K562 (cell line): ENCODE data around the gene PGAP3. TPM values are rescaled to one million over a fixed set of nuclear protein-coding genes. Genes with fewer than 3 reads are reported as not detected.

Experiments used
- CEBPZ ChIP-seq: fragments of 150-350 bp; IDR thresholded peaks from 2 replicates; pipeline ENCODE4 v1.6.1; 2014; ENCODE audit warnings: low read depth, mild to moderate bottlenecking, low read length, borderline replicate concordance
- CREB3L1 ChIP-seq: fragments of 450-650 bp; IDR thresholded peaks from 2 replicates; pipeline ENCODE4 v1.6.1; 2014; ENCODE audit warnings: low read depth, mild to moderate bottlenecking, moderate library complexity, borderline replicate concordance
- IRF9 ChIP-seq: fragments of 450-650 bp; IDR thresholded peaks from 2 replicates; pipeline ENCODE4 v1.6.1; 2016; ENCODE audit warnings: missing biosample characterization, missing genetic modification characterization
- MAX ChIP-seq: sonication (generic); formaldehyde crosslinking; IDR thresholded peaks from 2 replicates; pipeline ENCODE4 v1.9.0; 2022; ENCODE audit warnings: mild to moderate bottlenecking, missing genetic modification reagents
- NFXL1 ChIP-seq: fragments of 450-650 bp; formaldehyde crosslinking; IDR thresholded peaks from 2 replicates; pipeline ENCODE4 v1.4.0; 2021; ENCODE audit warnings: mild to moderate bottlenecking
- SLC30A9 ChIP-seq: fragments of 250-450 bp; sonication (Bioruptor Pico); IDR thresholded peaks from 2 replicates; pipeline ENCODE4 v1.8.0; 2022; ENCODE audit warnings: mild to moderate bottlenecking, moderate library complexity
- THRAP3 ChIP-seq: fragments of 450-650 bp; IDR thresholded peaks from 2 replicates; pipeline ENCODE4 v1.6.1; 2016; ENCODE audit warnings: mild to moderate bottlenecking, inconsistent platforms, borderline replicate concordance
- ZFP1 ChIP-seq: fragments of 450-650 bp; formaldehyde crosslinking; IDR thresholded peaks from 2 replicates; pipeline ENCODE4 v1.4.0; 2020; ENCODE audit warnings: mild to moderate bottlenecking, mixed read lengths
- ZFX ChIP-seq: sonication (generic); formaldehyde crosslinking; IDR thresholded peaks from 2 replicates; pipeline ENCODE4 v1.8.0; 2022; ENCODE audit warnings: mild to moderate bottlenecking, missing genetic modification reagents, moderate library complexity
- ZNF232 ChIP-seq: sonication (generic); formaldehyde crosslinking; IDR thresholded peaks from 2 replicates; pipeline ENCODE4 v1.8.0; 2022; ENCODE audit warnings: mild to moderate bottlenecking, missing genetic modification reagents
- ZNF551 ChIP-seq: fragments of 250-450 bp; sonication (Bioruptor Pico); IDR thresholded peaks from 2 replicates; pipeline ENCODE4 v1.5.0; 2021; ENCODE audit warnings: mild to moderate bottlenecking, moderate library complexity
- polyA plus RNA-seq, 8 experiments: library from polyadenylated mRNA; depleted of rRNA in 4 of 8; stranded (reverse) in 5 of 8; unstranded in 3 of 8; fragments of >200 nt; fragmentation: Nextera tagmentation in 2 of 8; fragmentation: Illumina TruSeq in 1 of 8; extraction: Ambion mirVana in 2 of 8; extraction: Trizol in 1 of 8; gene quantifications; 2 replicates each; pipeline versions ENCODE4 v1.2.1 to v1.2.3, GENCODE V29; 2011 to 2014; ENCODE audit warnings: inconsistent platforms in 1 of 8, missing spikeins in 1 of 8
- total RNA-seq, 7 experiments: library from RNA; depleted of rRNA in 6 of 7; stranded (reverse); fragments of >200 nt in 6 of 7; fragmentation: Illumina TruSeq in 2 of 7; extraction: Trizol in 2 of 7; gene quantifications; 2 replicates each; pipeline versions ENCODE4 v1.2.1 to v1.2.3, GENCODE V29; 2011 to 2021; ENCODE audit warnings: low replicate concordance in 1 of 7
- TF ChIP-seq, protein P1 (sequence below): conservative IDR thresholded peaks from 2 replicates; pipeline ENCODE4 v1.6.1; 2011; ENCODE audit warnings: low read depth, mild to moderate bottlenecking, low read length; ENCODE audit not compliant: control insufficient read depth
- TF ChIP-seq, protein P2 (sequence below): sonication (generic); formaldehyde crosslinking; IDR thresholded peaks from 2 replicates; pipeline ENCODE4 v1.8.0; 2022; ENCODE audit warnings: missing genetic modification reagents, mild to moderate bottlenecking, moderate library complexity, borderline replicate concordance
- TF ChIP-seq, protein P3 (sequence below): fragments of 250-450 bp; sonication (Bioruptor Pico); IDR thresholded peaks from 2 replicates; pipeline ENCODE4 v1.5.0; 2021; ENCODE audit warnings: mild to moderate bottlenecking, moderate library complexity

PGAP3 gene
- total and polyA plus RNA-seq, 9 of the 15 experiments (the other 6 are each of a cell fraction or from before 2014, with no cell fraction given) = 0.38 to 9.4 (median 4.5) TPM

GRCh38 chr17:39636927-39637736, 50.7 kb downstream of the PGAP3 start, which contains the start of gene STARD3 (continued):
- no peak for TF ChIP-seq IRF9
- TF ChIP-seq THRAP3 = no peak
- TF ChIP-seq, protein P1, sequence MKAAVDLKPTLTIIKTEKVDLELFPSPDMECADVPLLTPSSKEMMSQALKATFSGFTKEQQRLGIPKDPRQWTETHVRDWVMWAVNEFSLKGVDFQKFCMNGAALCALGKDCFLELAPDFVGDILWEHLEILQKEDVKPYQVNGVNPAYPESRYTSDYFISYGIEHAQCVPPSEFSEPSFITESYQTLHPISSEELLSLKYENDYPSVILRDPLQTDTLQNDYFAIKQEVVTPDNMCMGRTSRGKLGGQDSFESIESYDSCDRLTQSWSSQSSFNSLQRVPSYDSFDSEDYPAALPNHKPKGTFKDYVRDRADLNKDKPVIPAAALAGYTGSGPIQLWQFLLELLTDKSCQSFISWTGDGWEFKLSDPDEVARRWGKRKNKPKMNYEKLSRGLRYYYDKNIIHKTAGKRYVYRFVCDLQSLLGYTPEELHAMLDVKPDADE = peak; percentile 57; the same call in 1 of the 2 replicates
- no peak for TF ChIP-seq ZFP1
- TF ChIP-seq MAX (CRISPR knock-in tag) = peak; percentile 75
- no peak for TF ChIP-seq NFXL1
- TF ChIP-seq SLC30A9 (CRISPR knock-in tag) = no peak
- TF ChIP-seq CREB3L1 = no peak; the same call in 1 of the 2 replicates
- TF ChIP-seq, protein P2, sequence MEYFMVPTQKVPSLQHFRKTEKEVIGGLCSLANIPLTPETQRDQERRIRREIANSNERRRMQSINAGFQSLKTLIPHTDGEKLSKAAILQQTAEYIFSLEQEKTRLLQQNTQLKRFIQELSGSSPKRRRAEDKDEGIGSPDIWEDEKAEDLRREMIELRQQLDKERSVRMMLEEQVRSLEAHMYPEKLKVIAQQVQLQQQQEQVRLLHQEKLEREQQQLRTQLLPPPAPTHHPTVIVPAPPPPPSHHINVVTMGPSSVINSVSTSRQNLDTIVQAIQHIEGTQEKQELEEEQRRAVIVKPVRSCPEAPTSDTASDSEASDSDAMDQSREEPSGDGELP (CRISPR knock-in tag) = peak; percentile 59; the same call in 1 of the 2 replicates
- TF ChIP-seq ZNF551 (CRISPR knock-in tag) = no peak
- TF ChIP-seq ZFX (CRISPR knock-in tag) = peak; percentile 88
- TF ChIP-seq CEBPZ = no peak
- TF ChIP-seq, protein P3, sequence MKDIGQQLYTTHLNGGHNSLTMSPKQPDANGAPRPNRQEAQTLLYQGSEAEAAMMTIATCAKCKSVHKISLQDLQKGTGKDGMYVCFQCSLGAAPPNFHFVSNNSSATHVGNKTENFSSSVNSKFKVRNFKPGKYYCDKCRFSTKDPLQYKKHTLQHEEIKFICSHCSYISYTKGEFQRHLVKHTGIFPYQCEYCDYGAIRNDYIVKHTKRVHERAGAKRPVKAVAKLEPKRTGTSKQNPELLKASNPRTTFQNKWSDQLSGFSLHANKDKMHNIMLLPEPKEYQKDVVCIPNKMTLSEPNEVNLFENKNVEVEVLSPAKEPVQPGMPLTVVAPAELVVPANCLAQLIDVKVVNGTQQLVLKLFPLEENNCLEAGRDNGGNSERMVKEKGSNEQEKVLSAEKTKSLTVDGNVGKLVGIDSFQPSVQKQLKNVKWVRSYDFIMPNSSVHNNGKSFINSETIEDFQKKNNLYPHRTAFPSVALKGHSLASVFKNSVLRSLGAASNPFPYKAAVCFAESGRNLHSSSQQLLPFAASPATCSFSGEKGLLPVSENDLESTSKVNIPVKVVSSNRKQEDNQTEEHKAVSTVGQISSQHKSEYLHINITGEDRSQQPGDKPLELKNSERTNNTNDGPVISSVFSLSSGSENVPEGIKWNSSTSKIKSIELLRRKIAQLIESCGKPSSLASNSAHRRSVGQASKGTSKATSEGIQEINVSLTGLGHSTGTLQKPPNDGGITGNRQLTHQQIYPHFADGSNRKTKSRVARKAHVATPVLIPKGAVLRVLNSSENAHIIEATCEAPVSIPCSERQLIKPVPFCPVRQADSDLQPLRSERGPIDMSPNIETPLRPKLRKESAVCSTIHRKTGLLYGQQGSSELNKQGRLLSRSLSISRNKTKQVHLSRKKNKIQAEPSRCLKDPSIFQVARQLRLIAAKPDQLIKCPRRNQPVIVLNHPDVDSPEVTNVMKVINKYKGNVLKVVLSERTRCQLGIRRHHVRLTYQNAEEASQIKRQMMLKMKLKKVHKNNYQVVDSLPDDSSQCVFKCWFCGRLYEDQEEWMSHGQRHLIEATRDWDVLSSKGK (CRISPR knock-in tag) = no peak
- no peak for TF ChIP-seq ZNF232 (CRISPR knock-in tag)
